HepG2 (cell line): ENCODE measurements around the gene PHIP.

ENCODE experiments used
- CTCF ChIP-seq: sonication (generic); formaldehyde crosslinking; IDR thresholded peaks from 2 replicates; pipeline ENCODE4 v1.5.0; 2020; ENCODE audit warnings: mild to moderate bottlenecking, missing genetic modification reagents, moderate library complexity
- FOSL1 ChIP-seq: sonication (generic); formaldehyde crosslinking; IDR thresholded peaks from 2 replicates; pipeline ENCODE4 v1.9.0; 2021; ENCODE audit warnings: missing genetic modification reagents, borderline replicate concordance
- MAFK ChIP-seq, 2 experiments: IDR thresholded peaks in 1 of 2; conservative IDR thresholded peaks in 1 of 2; 2 replicates each; pipeline ENCODE4 v1.6.1; 2011; ENCODE audit warnings: improper control_type of control experiment in 2 of 2, low read length in 2 of 2
- MYC ChIP-seq: sonication (generic); formaldehyde crosslinking; IDR thresholded peaks from 2 replicates; pipeline ENCODE4 v1.9.0; 2021; ENCODE audit warnings: missing genetic modification reagents, borderline replicate concordance
- POLR2AphosphoS5 ChIP-seq: IDR thresholded peaks from 2 replicates; pipeline ENCODE4 v1.6.1; 2012; ENCODE audit warnings: low read depth, low read length
- SRF ChIP-seq: IDR thresholded peaks from 2 replicates; pipeline ENCODE4 v1.6.1; 2011; ENCODE audit warnings: mild to moderate bottlenecking, low read depth, low read length, moderate library complexity
- SYNCRIP ChIP-seq: fragments of 200-400 bp; formaldehyde crosslinking; IDR thresholded peaks from 2 replicates; pipeline ENCODE4 v1.6.1; 2018; ENCODE audit warnings: mild to moderate bottlenecking, low read depth, low read length; ENCODE audit not compliant: insufficient read depth
- THAP8 ChIP-seq: sonication (generic); formaldehyde crosslinking; IDR thresholded peaks from 2 replicates; pipeline ENCODE4 v1.5.1; 2020; ENCODE audit warnings: missing genetic modification reagents, mild to moderate bottlenecking, borderline replicate concordance
- ZBTB33 ChIP-seq: sonication (generic); formaldehyde crosslinking; IDR thresholded peaks from 2 replicates; pipeline ENCODE4 v1.4.0; 2020; ENCODE audit warnings: missing genetic modification reagents
- ZFP41 ChIP-seq: sonication (generic); formaldehyde crosslinking; IDR thresholded peaks from 2 replicates; pipeline ENCODE4 v1.4.0; 2020; ENCODE audit warnings: mild to moderate bottlenecking, missing genetic modification reagents, borderline replicate concordance

- TF ChIP-seq CTCF (CRISPR knock-in tag) (no peak), SRF (no peak), THAP8 (CRISPR knock-in tag) (no peak), POLR2AphosphoS5 (no peak), MYC (CRISPR knock-in tag) (no peak), MAFK (conservative IDR thresholded peaks at IDR 0.05 in 1 of 2, IDR thresholded peaks at IDR 0.05 in 1 of 2; ENCODE audit: low read length in 2 of 2) (no peak), SYNCRIP (no peak), ZBTB33 (CRISPR knock-in tag) (no peak), FOSL1 (no peak), ZFP41 (CRISPR knock-in tag) (no peak)
These were observed 93.7 kb downstream of the PHIP start for GRCh38 chr6:78984225-78984950.
